NCI-H2196 treated with DMSO at 0.1 percent for 48 hours (cell line): ENCODE results near the gene GFRA3.
"Not testable (repeated sequence)": the region's sequence is repeated elsewhere in the genome, so short reads cannot be mapped to it uniquely, and the experiment has no call there.

Experiments used
- DNase-seq: peaks from one replicate; lab custom pipeline; 2025; ENCODE audit not compliant: unreplicated experiment; lab: John Stamatoyannopoulos, UW

The GFRA3 gene, protein sequence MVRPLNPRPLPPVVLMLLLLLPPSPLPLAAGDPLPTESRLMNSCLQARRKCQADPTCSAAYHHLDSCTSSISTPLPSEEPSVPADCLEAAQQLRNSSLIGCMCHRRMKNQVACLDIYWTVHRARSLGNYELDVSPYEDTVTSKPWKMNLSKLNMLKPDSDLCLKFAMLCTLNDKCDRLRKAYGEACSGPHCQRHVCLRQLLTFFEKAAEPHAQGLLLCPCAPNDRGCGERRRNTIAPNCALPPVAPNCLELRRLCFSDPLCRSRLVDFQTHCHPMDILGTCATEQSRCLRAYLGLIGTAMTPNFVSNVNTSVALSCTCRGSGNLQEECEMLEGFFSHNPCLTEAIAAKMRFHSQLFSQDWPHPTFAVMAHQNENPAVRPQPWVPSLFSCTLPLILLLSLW

DNA sequence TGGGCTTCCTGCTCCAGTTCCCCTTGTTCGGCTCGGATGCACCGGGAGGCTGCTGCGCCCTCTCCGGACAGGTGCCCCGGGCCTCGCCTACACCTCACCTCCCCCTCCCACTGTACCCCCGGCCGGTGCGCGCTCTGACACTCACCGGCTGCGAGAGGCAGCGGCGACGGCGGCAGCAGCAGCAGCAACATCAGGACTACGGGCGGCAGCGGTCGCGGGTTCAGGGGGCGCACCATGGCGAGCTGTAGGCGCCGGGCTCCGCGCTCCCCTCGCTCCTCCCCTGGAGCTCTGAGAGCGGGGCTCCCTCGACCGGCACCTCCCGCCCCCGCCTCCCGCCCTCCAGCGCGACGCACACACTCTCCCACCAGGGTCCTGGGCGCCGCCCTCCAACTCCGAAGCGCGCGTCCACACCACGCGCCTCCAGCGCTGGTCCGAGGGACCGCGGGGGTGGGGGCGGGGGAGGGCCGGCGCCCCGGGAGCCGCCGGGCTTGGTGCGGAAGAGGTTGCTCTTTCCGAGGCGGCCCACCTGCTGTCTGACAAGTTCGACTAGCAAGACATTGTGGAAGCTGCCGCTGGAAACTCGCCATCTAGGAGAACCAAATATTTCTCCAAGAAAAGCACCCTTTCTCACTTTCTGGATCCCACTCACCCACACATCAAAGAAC, at the start of gene GFRA3:
Gene GFRA3, minus strand, starts transcription at position 433 of the 665 bp plus-strand sequence. Its CDS starts 197 bp downstream, at position 236.
- DNase-seq = no peak

DNA sequence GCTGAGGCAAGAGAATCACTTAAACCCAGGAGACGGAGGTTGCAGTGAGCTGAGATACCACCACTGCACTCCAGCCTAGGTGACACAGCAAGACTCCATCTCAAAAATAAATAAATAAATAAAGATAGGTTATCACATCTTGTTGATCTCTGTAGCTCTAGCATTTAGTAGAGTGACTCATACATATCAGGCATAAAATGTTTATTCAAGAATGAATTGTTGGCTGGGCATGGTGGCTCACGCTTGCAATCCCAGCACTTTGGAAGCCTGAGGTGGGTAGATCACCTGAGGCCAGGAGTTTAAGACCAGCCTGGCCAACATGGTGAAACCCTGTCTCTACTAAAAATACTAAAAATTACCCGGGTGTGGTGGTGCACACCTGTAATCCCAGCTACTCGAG, 43.8 kb upstream of the GFRA3 start:
- DNase-seq = not testable (repeated sequence)

DNA sequence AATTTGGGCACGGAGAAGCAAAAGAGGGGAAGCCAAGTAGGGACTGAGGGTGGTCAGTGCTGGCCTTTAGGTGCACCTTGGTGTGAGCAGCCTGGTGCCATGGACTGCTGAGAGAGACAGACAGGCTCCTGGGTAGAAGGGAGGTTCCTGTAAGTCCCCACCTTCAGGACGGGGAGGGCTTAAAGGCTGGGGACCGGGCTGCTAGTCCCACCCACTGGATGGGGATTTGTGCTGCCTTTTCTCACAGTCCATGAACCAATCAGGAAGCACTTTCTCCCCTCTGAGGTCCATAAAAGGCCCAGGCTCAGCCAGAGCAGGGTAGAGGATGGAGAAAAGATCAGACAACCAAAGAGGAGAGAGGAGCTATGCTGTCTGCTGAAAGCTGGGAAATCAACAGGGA, 41.9 kb upstream of the GFRA3 start:
- DNase-seq = no peak

DNA sequence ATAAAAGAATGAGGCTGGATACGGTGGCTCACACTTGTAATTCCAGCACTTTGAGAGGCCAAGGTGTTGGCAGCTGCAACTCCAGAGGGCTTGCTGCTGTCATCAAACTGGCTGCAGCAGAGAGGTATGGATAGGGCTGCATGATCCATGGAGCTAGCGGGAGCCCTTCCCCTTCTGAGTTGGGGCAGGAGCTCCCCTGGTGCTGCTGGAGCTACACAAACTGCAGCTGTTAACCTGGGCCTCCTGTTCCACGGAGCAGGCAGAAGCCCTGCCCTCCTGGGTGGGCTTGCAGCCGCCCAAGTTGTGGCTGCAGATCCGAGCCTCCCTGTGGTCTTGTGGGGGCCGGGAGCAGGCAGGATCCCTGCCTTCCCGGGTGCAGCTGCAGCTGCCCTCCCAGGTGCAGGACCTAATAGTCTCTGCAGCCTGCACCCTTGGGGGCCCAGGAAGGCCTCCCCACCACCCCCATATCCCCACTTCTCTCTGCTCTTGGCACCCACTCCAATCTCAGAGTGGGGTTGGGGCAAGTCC, 41.4 kb upstream of the GFRA3 start:
- no peak for DNase-seq

DNA sequence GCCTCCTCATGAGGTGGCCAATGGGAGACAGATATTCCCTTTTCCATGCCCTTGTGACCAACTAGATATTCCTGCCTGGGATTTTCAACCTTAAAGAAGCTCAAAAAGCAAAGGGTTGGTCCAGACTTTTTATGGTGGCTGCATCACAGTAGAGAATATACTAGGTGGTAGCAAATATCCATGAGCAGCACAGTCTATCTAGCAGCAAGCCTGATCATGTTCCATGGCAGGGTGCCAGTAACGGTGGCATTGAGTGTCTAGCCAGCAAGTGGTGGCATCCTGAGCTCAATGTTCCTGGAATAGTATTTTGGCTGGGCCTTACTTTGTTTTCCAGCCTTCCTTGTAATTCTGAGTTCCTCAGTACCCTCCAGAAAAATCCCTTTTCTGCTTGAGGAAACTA, 31.4 kb upstream of the GFRA3 start:
- DNase-seq = peak; percentile 33

DNA sequence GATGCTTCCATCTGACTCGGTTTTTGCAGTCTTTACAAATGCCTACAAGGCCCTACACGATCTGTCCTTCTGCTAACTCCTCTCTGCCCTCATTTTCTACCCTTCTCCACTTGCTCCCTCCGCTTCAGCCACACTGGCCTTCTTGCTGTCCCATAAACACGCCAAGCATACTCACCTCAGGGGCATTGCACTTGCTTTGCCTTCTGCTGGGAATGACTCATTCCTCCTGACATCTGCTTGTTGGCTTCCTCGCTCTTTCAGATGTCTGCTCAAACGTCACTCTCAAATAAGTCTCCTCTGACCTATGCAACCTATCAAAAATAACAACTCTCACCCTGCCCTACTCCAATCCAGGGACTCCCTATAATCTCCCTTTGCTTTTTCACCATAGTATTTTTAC, 29.0 kb upstream of the GFRA3 start:
- DNase-seq = no peak

DNA sequence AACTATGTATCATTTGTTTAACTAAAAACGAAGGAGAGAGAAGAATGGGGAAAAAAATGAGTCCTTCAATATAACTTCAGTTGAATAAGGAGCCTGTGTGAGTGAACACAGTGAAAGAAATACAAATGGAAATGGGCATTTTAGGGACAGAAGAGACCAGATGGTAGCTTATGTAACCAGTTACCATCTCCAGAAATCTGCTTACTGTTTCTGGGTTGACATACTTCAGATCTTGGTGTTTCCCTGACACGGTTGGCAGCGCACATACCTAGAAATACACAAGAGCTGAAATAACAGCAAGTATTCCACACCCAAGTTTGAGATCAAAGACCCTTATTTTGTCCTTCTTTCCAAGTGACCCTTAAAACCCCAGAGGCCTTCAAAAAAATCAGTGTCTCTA, 14.9 kb upstream of the GFRA3 start:
- no peak for DNase-seq

DNA sequence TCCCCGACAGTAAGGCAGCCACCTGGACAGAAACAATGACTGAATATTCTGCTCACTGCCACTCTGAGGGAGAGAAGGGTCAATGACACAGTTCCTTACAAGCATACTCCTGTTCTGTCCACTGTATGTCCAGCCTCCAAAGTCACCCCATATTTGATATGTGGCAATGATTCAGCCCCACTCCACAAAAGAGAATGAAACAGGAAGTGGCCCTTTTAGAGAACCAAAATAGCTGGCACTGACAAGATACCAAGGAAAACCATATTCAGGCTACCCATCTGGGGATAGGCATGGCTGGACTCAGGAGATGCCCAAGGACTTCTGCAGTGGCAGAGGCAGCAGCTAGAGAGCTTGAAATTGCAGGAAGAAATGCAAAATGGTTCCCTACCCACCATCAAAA, 12.8 kb upstream of the GFRA3 start:
- no peak for DNase-seq

DNA sequence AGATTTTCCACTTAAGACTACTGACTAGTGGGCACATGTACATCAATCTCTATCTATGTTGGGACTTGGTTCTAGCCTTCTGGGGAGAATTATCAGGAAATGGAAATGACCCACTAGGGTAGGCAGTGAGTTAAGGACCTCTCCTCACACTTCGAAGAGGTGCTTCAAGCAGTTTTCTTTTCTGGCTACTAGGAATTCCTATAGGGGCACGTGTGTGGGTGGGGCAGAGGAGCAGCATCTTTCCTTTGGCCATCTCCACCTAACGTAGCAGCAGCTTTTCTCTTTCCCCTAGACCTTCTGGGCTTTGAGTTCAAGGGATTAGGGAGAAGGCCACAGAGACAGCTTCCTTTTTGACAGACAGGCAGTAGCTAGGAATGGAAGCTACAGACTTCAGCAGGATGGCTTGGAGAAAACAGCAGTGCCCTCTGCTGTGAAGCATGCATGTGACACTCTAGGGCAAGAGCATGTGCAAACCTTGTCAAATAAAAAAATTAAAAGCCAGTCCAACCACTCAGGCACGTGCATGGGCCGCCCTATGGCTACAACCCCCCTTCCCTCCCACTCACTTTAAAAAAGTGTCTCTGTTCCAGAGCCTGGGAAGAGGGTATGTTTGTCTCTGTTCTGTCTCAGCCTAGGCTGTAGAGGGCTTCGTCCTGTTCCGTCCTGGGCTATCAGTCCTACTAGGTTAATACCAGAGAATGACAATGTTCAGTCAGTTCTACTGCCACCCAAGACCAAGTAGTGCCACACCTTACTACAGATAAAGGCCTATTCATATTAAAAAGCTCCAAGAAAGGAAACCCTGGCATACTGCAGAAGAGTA, 8.7 kb upstream of the GFRA3 start:
- DNase-seq = peak; percentile 57

DNA sequence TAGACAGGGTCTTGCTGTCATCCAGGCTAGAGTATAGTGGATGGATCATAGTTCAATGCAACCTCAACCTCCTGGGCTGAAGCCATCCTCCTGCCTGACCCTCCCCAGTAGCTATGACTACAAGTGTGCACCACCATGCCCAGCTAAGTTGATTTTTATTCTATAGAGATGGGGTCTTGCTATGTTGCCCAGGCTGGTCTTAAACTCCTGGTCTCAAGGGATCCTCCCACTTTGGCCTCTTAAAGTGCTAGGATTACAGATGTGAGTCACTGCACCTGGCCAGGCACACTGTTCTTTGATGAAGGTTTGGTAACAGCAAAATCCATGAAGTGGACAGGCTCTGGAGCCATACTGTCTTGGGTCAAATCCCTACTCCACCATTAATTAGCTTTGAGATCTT, 6.5 kb upstream of the GFRA3 start:
- DNase-seq = no peak

DNA sequence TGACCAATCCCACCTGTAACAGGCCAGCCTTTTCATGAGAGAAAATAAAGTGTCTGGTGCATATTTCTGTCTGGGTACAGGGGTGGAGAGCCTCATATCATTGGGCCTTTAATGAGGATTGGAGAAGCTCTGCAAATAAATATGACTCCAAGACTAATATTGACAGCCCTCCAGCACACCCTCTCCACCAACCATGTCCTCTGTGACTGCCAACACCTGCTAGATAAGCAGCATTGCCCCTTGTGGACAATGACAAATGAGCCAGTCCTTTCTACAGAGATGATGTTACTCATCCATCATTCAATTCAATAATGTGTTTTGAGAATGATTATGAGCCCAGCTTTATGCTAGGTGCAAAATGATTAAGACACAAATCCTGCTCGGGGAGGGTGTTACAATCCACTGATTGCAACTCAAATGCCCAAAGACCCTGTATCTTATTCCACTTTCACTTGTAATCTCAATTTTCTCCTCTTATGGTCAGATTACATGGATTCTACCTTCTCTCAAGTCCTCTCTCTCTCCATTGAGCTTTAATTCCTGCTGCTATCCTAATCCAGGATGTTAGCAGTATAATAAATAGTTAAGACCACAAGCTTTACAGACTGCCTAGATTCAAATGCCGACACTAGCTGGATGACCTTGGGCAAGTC, 2.1 kb upstream of the GFRA3 start:
- DNase-seq = peak; percentile 70

DNA sequence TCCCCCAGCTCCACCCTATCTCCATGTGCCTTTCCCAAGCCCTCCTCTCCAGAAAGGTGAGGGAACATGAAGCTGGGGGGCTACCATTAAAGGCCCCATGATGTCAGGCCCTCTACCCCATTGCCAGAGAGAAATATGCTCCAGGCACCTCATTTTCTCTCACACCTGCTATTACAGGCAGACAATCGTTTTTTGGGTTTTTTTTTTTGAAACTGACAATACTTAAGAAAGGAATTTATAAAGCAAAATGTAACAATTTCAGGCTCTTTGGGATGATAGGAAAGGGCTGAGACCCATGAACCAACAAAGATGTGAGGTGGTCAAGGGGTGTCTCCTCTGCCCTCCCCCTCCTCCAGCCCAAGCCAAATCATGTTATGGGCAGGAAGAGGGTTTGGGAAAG, 1.5 kb upstream of the GFRA3 start:
- DNase-seq = no peak

DNA sequence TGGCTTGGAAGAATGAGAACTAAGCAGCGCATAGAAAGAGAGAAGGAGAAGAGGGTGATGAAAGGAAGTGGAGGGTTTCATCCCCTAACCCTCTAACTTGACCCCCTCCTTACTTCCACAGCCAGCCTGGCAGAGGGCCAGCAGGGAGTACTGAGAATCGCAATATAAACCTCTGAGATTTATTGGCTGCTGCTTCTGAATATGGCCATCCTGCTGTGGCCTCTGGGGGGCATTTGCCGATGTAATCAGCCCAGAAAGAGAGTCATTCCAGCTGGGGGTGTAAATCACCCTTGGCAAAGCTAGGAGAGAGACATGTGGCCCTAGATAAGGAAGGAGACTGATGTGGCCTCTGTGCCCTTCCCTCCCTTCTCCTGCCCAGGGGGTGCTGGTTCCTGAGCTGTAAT, 960 bp upstream of the GFRA3 start:
- no peak for DNase-seq

DNA sequence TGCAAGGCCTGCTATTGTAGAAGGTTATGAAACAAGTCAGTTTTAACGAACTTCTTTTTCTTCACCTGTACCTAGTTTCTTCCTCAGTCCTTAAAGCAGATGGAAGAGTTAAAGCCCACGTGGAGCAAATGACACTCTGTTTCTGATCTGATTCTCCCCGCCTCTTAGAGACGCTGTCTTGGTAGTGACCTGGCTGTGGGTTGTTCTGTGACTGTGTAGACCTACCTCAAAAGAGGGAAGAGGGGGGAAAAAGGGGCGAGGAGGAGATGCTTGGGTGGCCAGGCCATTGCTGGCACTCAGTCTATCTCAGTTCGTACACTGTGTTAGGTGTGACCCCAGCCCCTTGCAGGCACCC, 610 bp downstream of the GFRA3 start:
- DNase-seq = no peak

DNA sequence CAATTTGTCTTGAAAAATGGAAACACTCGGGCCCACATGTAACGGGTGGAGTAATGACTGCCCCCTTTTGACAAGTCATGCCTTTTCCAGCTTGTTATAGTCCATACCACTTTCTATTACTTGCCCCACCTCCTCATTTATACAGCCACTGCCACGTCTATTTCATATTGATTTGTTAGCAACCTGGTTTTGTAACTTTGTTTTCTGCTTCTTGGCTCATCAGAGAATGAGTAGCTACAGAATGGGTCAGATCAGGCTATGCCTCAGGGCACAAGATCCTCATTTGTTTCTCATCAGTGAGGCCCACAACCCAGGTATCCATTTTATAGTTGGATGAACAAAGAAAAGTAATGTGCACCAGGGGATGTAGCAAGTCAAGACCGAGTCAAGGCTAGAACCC, 1.7 kb downstream of the GFRA3 start:
- DNase-seq = no peak

DNA sequence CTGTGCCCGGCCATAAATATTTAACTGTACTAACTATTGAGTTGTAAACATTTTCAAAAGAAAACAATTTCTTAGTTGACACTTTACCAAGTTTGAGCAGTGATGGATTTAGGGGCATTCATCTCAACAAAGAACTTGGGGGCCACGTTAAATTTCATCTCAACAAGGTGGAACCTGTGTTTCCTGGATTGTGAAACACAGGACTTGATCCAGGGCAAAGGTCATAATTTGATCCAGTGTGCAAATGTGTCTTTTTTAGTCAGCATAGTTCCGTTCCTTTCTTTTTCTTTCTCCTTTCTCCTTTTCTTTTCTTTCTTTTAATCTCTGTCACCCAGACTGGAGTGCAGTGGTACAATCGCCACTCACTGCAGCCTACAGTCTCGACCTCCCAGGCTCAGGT, 3.1 kb downstream of the GFRA3 start:
- DNase-seq = no peak

DNA sequence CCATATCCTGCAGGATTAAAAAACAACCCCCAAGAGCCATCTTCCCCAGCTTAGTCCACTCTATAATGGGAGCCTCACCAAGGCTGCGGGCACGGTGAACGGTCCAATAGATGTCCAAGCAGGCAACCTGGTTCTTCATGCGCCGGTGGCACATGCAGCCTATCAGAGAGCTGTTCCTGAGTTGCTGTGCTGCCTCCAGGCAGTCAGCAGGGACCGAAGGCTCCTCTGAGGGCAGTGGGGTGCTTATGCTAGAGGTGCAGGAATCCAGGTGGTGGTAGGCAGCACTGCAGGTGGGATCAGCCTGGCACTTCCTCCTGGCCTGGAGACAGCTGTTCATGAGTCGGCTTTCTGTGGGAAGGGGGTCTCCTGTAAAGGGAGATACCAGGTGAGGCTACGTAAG, 10.2 kb downstream of the GFRA3 start:
- no peak for DNase-seq

DNA sequence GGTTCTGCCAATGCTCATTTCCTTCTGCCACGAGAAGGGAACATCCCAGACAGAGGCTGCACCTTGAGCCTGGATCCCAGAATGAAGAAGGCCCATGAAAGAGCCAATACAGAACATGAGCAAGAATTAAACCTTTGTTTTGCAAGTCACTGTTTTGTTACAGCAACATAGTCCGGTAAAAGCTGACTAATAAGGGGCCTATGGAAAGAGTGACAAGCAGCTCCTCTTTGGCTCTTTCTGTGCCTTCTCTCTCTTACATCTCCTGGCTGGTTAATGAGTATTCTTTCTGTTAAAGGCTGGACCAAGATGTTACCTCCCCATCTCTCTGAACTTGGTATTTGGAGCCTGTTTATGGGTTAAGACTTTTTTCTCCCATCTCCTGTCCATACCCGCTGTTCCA, 10.8 kb downstream of the GFRA3 start:
- DNase-seq = no peak

DNA sequence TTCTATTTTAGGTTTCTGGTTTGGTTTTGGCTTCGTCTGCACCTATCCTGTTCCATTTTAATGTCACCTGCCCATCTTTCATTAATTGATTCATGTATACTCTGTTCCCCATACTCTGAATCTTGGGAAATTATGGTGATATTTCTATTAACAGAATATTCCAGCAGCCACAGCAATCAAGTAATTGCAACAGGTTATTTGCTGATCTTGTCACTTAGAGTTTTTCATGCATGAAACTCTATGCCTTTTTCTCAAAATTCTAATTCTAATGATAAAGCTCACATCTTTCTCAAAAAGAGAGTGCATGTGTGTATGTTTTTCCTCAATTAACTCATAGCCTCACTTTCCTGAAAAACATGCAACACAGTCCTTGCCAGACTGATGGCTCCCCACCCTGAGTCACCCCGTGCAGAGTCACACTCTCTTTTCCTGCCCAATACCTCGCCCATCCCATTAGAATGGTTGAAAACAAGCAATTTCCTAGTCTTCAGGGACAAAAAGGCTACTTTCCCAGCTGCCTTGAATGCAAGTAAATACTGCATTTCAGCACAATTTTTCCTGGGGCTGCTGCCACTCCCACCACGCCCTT, 15.6 kb downstream of the GFRA3 start:
- DNase-seq = no peak

DNA sequence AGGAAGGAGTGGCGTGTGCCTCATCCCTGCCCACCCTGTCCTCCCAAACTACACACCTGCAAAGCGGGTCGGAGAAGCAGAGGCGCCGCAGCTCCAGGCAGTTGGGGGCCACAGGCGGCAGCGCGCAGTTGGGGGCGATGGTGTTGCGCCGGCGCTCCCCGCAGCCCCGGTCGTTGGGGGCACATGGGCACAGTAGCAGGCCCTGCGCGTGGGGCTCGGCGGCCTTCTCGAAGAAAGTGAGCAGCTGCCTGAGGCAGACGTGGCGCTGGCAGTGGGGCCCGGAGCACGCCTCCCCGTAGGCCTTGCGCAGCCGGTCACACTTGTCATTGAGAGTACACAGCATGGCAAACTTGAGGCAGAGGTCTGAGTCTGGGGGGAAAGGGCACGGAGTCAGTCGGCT, 16.8 kb downstream of the GFRA3 start:
- no peak for DNase-seq

DNA sequence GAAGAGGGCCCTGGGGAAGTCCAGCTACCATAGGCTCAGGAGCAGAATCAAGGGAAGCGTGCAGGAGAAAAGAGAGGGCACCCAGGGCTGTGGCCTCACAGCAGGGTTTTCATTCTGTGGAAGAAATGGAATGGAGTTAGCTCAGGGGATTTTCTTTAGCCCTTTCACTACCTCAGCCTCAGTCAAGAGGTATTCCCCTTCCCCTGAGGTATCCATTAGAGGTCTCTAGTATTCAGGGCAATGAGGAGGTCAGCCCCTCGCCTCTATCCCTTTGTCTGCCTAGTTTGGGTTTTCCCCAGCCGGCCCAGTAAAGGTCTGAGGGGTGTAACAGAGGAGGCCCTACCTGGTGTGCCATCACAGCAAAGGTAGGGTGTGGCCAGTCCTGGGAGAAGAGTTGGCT, 21.5 kb downstream of the GFRA3 start:
- DNase-seq = no peak
